GM12878 (cell line): Measurements from ENCODE around the gene ARL14EPL. TPM values are rescaled to one million over a fixed set of nuclear protein-coding genes. Genes with fewer than 3 reads are reported as not detected.

Source experiments
- ATAC-seq: fragments of 200-7000 bp; cut with Tn5 transposase; 3 replicates; pipeline ENCODE4 v1.9.1; 2020; ENCODE audit warnings: mild to moderate bottlenecking, moderate library complexity
- BruUV-seq: library from RNA; stranded (reverse); fragments of 400-500 nt; replicated peaks from 2 replicates; lab custom pipeline; 2021; lab: Mats Ljungman, UMichigan
- CTCF ChIA-PET: fragments of 300-600 bp; sonication (Branson Sonifier 250); formaldehyde crosslinking; extraction: SDS; loops from one replicate; lab custom pipeline; 2021; ENCODE audit warnings: inconsistent platforms; lab: Yijun Ruan, JAX
- POLR2A ChIA-PET: fragments of 350-600 bp; formaldehyde crosslinking; extraction: SDS; loops from one replicate; lab custom pipeline; 2021; ENCODE audit warnings: inconsistent platforms; lab: Charles Lee
- RAD21 ChIA-PET: fragments of 300-600 bp; sonication (Branson Sonifier 250); formaldehyde crosslinking; loops from one replicate; lab custom pipeline; 2023; ENCODE audit warnings: antibody characterized with exemption; ENCODE audit not compliant: unreplicated experiment; lab: Charles Lee
- SMC1A ChIA-PET: fragments of 300-600 bp; sonication (Branson Sonifier 250); formaldehyde crosslinking; loops from one replicate; lab custom pipeline; 2023; ENCODE audit not compliant: unreplicated experiment, uncharacterized antibody; lab: Charles Lee
- DNase-seq: peaks from one replicate; pipeline ENCODE4 v3.0.0-alpha.2; 2011; ENCODE audit warnings: low read depth, low spot score
- FAIRE-seq: peaks from 3 replicates; lab custom pipeline; 2011; peaks lifted over from hg19 to GRCh38; lab: Jason Lieb, UNC
- H2AFZ ChIP-seq: 2 replicates; pipeline ENCODE4 v1.6.0; 2011; ENCODE audit warnings: low read depth, low read length, control low read depth; ENCODE audit not compliant: control insufficient read depth
- H3K27ac ChIP-seq: 2 replicates; pipeline ENCODE4 v1.5.1; 2011; ENCODE audit warnings: control low read depth; ENCODE audit not compliant: control insufficient read depth, insufficient read depth
- H3K27me3 ChIP-seq, 2 experiments: replicated peaks in 1 of 2; 2 replicates each; pipeline versions ENCODE4 v1.6.0 to v1.6.1; 2011; ENCODE audit warnings: low read length in 1 of 2; ENCODE audit not compliant: control insufficient read depth in 2 of 2, insufficient read depth in 2 of 2
- H3K36me3 ChIP-seq, 2 experiments: 2 replicates each; pipeline ENCODE4 v1.5.1; 2011; ENCODE audit warnings: low read length in 1 of 2; ENCODE audit not compliant: control insufficient read depth in 2 of 2, insufficient read depth in 2 of 2
- H3K4me1 ChIP-seq: 2 replicates; pipeline ENCODE4 v1.6.1; 2011; ENCODE audit warnings: mild to moderate bottlenecking, low read length, moderate library complexity, mixed read lengths; ENCODE audit not compliant: control insufficient read depth, insufficient read depth
- H3K4me2 ChIP-seq: 2 replicates; pipeline ENCODE4 v1.6.0; 2011; ENCODE audit warnings: control low read depth; ENCODE audit not compliant: control insufficient read depth, insufficient read depth
- H3K4me3 ChIP-seq: fragments of 200-600 bp; sonication (generic); 2 replicates; pipeline ENCODE4 v1.5.1; 2016
- H3K79me2 ChIP-seq: 2 replicates; pipeline ENCODE4 v1.6.0; 2011; ENCODE audit warnings: low read length; ENCODE audit not compliant: control insufficient read depth, insufficient read depth
- H3K9ac ChIP-seq: 2 replicates; pipeline ENCODE4 v1.8.0; 2011; ENCODE audit warnings: low read length, control low read depth, mixed read lengths; ENCODE audit not compliant: control insufficient read depth, insufficient read depth
- H3K9me3 ChIP-seq: replicated peaks from 3 replicates; pipeline ENCODE4 v1.5.1; 2011; ENCODE audit warnings: mild to moderate bottlenecking, low read length; ENCODE audit not compliant: control insufficient read depth, insufficient read depth
- H4K20me1 ChIP-seq: 2 replicates; pipeline ENCODE4 v1.6.0; 2011; ENCODE audit not compliant: control insufficient read depth, insufficient read depth
- BCLAF1 ChIP-seq: fragments of 450-650 bp; IDR thresholded peaks from 2 replicates; pipeline ENCODE4 v1.6.1; 2017; ENCODE audit warnings: antibody characterized with exemption, mild to moderate bottlenecking, moderate library complexity
- CBX5 ChIP-seq: sonication (generic); IDR thresholded peaks from 2 replicates; pipeline ENCODE4 v1.6.1; 2016; ENCODE audit warnings: low read depth, moderate library complexity, mild to moderate bottlenecking, inconsistent platforms
- CEBPB ChIP-seq, 2 experiments: fragments of 150-350 bp in 1 of 2; IDR thresholded peaks; 2 replicates each; pipeline ENCODE4 v1.6.1; 2012 to 2014; ENCODE audit warnings: low read depth in 2 of 2, low read length in 2 of 2, borderline replicate concordance in 1 of 2, inconsistent platforms in 1 of 2
- CREM ChIP-seq: IDR thresholded peaks from 2 replicates; pipeline ENCODE4 v1.6.1; 2014; ENCODE audit warnings: antibody characterized with exemption, low read depth
- ESRRA ChIP-seq: IDR thresholded peaks from 2 replicates; pipeline ENCODE4 v1.6.1; 2012; ENCODE audit warnings: mild to moderate bottlenecking, low read length, improper control_type of control experiment
- GABPA ChIP-seq: IDR thresholded peaks from 2 replicates; pipeline ENCODE4 v1.6.1; 2014; ENCODE audit warnings: antibody characterized with exemption, low read depth, mild to moderate bottlenecking, inconsistent platforms
- MEF2A ChIP-seq: IDR thresholded peaks from 2 replicates; pipeline ENCODE4 v1.6.1; 2011; ENCODE audit warnings: low read depth, mild to moderate bottlenecking, low read length, moderate library complexity; ENCODE audit not compliant: insufficient read depth
- MYB ChIP-seq: fragments of 150-350 bp; IDR thresholded peaks from 2 replicates; pipeline ENCODE4 v1.6.1; 2014; ENCODE audit warnings: mild to moderate bottlenecking, low read depth, low read length, borderline replicate concordance
- NBN ChIP-seq: fragments of 450-650 bp; IDR thresholded peaks from 2 replicates; pipeline ENCODE4 v1.6.1; 2016
- RAD21 ChIP-seq: IDR thresholded peaks from 2 replicates; pipeline ENCODE4 v1.6.1; 2011; ENCODE audit warnings: mild to moderate bottlenecking, low read depth, low read length, moderate library complexity; ENCODE audit not compliant: insufficient read depth
- SREBF2 ChIP-seq: IDR thresholded peaks from 2 replicates; pipeline ENCODE4 v1.6.1; 2012; ENCODE audit warnings: mild to moderate bottlenecking, low read length
- ZBED1 ChIP-seq: IDR thresholded peaks from 2 replicates; pipeline ENCODE4 v1.6.1; 2016; ENCODE audit warnings: borderline replicate concordance
- ZBTB11 ChIP-seq: fragments of 450-650 bp; formaldehyde crosslinking; IDR thresholded peaks from 2 replicates; pipeline ENCODE4 v1.5.0; 2022; ENCODE audit warnings: mild to moderate bottlenecking, missing genetic modification characterization
- ZNF217 ChIP-seq: fragments of 450-650 bp; IDR thresholded peaks from 2 replicates; pipeline ENCODE4 v1.6.1; 2017; ENCODE audit warnings: antibody characterized with exemption, mild to moderate bottlenecking
- WGBS: methylation state at CpG from one replicate; pipeline ENCODE4 v1.1.6; 2016; ENCODE audit warnings: low lambda C conversion rate; ENCODE audit not compliant: insufficient replicate concordance, insufficient coverage; ENCODE audit errors: missing lambda C conversion rate; 5-methylcytosine and 5-hydroxymethylcytosine counted together
- in situ Hi-C: fragments of 300-500 bp; cut with MboI; formaldehyde crosslinking; loops from 9 replicates; pipeline ENCODE4 v1.14.3; 2018; ENCODE audit warnings: mixed read lengths
- intact Hi-C: fragments of 100-400 bp; cut with micrococcal nuclease; formaldehyde crosslinking; loops from one replicate; pipeline ENCODE4 v1.14.2; 2022; ENCODE audit not compliant: unreplicated experiment
- polyA plus RNA-seq, 11 experiments: library from polyadenylated mRNA; depleted of rRNA in 4 of 11; unstranded in 6 of 11; stranded (reverse) in 5 of 11; fragments of >200 nt; fragmentation: Nextera tagmentation in 4 of 11; fragmentation: Illumina TruSeq in 1 of 11; extraction: Ambion mirVana in 4 of 11; extraction: Trizol in 1 of 11; gene quantifications; 1 replicate in 1 of 11; 2 replicates in 10 of 11; pipeline versions ENCODE4 v1.2.1 to v1.2.3, GENCODE V29; 2011 to 2016; ENCODE audit warnings: inconsistent platforms in 2 of 11, missing spikeins in 2 of 11, low read depth in 1 of 11
- total RNA-seq, 4 experiments: library from RNA; depleted of rRNA in 3 of 4; stranded (reverse); fragments of >200 nt in 3 of 4; fragmentation: Illumina TruSeq in 1 of 4; extraction: Trizol in 1 of 4; gene quantifications; 2 replicates each; pipeline versions ENCODE4 v1.2.1 to v1.2.3, GENCODE V29; 2013 to 2021

The ARL14EPL gene
- total and polyA plus RNA-seq, 10 of the 15 experiments (the other 5 are each of a cell fraction or from before 2014, with no cell fraction given), result 0.08 TPM; not detected in 9

- intact Hi-C loops (no loop called here), in situ Hi-C loops (loop anchor here (10.0 to 25.0 kb wide), 2 partner anchors 227 to 749 kb away; partner anchors contain the start of genes AP3S1 and ATG12)
- FAIRE-seq (no peak), ATAC-seq (no peak), DNase-seq (no peak)
- TF ChIP-seq ZBTB11 (CRISPR knock-in tag) (no peak), SREBF2 (no peak), GABPA (no peak), MEF2A (no peak), RAD21 (no peak), MYB (no peak), NBN (no peak), BCLAF1 (no peak), CREM (no peak), ZBED1 (no peak), ZNF217 (no peak), CEBPB (IDR thresholded peaks at IDR 0.05; ENCODE audit: borderline replicate concordance in 1 of 2, low read depth in 2 of 2, low read length in 2 of 2) (no peak), CBX5 (no peak), ESRRA (no peak)
- ChIA-PET RAD21 (no interaction called here), CTCF (interaction anchor here (0.7 kb wide), 1 partner anchor 59 kb away, joined by 3 read pairs; no protein-coding TSS in a partner anchor), SMC1A (interaction anchor here (1.6 kb wide), 1 partner anchor 429 kb away, joined by 4 read pairs; no protein-coding TSS in a partner anchor), POLR2A (no interaction called here)
- no peaks in the 10 kb centered on the region for H3K79me2 ChIP-seq
- H3K9me3 ChIP-seq, result no peaks in the 10 kb centered on the region
- 68% methylated on average over 3 of the region's 3 CpGs for WGBS
- no peak overlapping the region for H3K4me2 ChIP-seq
- H3K4me1 ChIP-seq, result no peaks in the 10 kb centered on the region
- no peak overlapping the region for H3K27ac ChIP-seq
- H4K20me1 ChIP-seq, result no peaks in the 10 kb centered on the region
- H3K9ac ChIP-seq, result no peak overlapping the region
- H2AFZ ChIP-seq, result no peak overlapping the region
- H3K27me3 ChIP-seq, result no peaks in the 10 kb centered on the region; a peak in 2 of 4 replicates
- no peak overlapping the region for H3K4me3 ChIP-seq
- no TSS peak for BruUV-seq
- no peaks in the 10 kb centered on the region for H3K36me3 ChIP-seq
Observed at GRCh38 chr5:116063950-116064349, 31.7 kb downstream of the ARL14EPL start.
